Measurements from ENCODE around the gene ABCB11. TPM values are rescaled to one million over a fixed set of nuclear protein-coding genes. Genes with fewer than 3 reads are reported as not detected.

ABCB11 gene
- polyA plus RNA-seq, 1 donor = 5.3 TPM

GRCh38 chr2:168995744-168996143 lies 35.4 kb downstream of the ABCB11 start:
- H3K4me1 ChIP-seq (ENCODE audit: control insufficient read depth, insufficient read depth, low read length) = peaks cover 25% of the 10 kb centered on the region
- no peaks in the 10 kb centered on the region for H3K36me3 ChIP-seq (ENCODE audit: control insufficient read depth, insufficient read depth, low read length)
- no peak for DNase-seq
- H3K27me3 ChIP-seq (ENCODE audit: control insufficient read depth, insufficient read depth, low read length) = no peaks in the 10 kb centered on the region
- H3K9me3 ChIP-seq (ENCODE audit: control insufficient read depth, low read depth, low read length) = no peaks in the 10 kb centered on the region
- WGBS (ENCODE audit: insufficient coverage, low lambda C conversion rate) = 100% methylated on average over 1 of the region's 1 CpG
- no peak overlapping the region for H3K4me3 ChIP-seq (ENCODE audit: low read length)
- no peak overlapping the region for H3K27ac ChIP-seq (ENCODE audit: low read length)

GRCh38 chr2:168993538-168993937 lies 37.6 kb downstream of the ABCB11 start:
- Histone ChIP-seq H3K4me3 (ENCODE audit: low read length) (no peak overlapping the region), H3K27ac (ENCODE audit: low read length) (no peak overlapping the region), H3K9me3 (ENCODE audit: control insufficient read depth, low read depth, low read length) (no peaks in the 10 kb centered on the region), H3K27me3 (ENCODE audit: control insufficient read depth, insufficient read depth, low read length) (no peaks in the 10 kb centered on the region), H3K4me1 (ENCODE audit: control insufficient read depth, insufficient read depth, low read length) (peaks cover 21% of the 10 kb centered on the region), H3K36me3 (ENCODE audit: control insufficient read depth, insufficient read depth, low read length) (no peaks in the 10 kb centered on the region)
- no peak for DNase-seq
- WGBS (ENCODE audit: insufficient coverage, low lambda C conversion rate) = no CpG with 5 or more reads among the region's 3 CpGs

- Histone ChIP-seq H3K4me1 (ENCODE audit: control insufficient read depth, insufficient read depth, low read length) (peaks cover 14% of the 10 kb centered on the region), H3K36me3 (ENCODE audit: control insufficient read depth, insufficient read depth, low read length) (no peaks in the 10 kb centered on the region), H3K4me3 (ENCODE audit: low read length) (no peak overlapping the region), H3K9me3 (ENCODE audit: control insufficient read depth, low read depth, low read length) (no peaks in the 10 kb centered on the region), H3K27ac (ENCODE audit: low read length) (no peak overlapping the region), H3K27me3 (ENCODE audit: control insufficient read depth, insufficient read depth, low read length) (no peaks in the 10 kb centered on the region)
- 80% methylated on average over 1 of the region's 7 CpGs for WGBS (ENCODE audit: insufficient coverage, low lambda C conversion rate)
- peak in 1 of 2 donors; percentile 36 for DNase-seq
These were observed 38.4 kb downstream of the ABCB11 start for GRCh38 chr2:168992591-168993349.

- Histone ChIP-seq H3K27ac (ENCODE audit: low read length) (no peak overlapping the region), H3K4me3 (ENCODE audit: low read length) (no peak overlapping the region), H3K9me3 (ENCODE audit: control insufficient read depth, low read depth, low read length) (no peaks in the 10 kb centered on the region), H3K4me1 (ENCODE audit: control insufficient read depth, insufficient read depth, low read length) (peaks cover 9% of the 10 kb centered on the region), H3K36me3 (ENCODE audit: control insufficient read depth, insufficient read depth, low read length) (no peaks in the 10 kb centered on the region), H3K27me3 (ENCODE audit: control insufficient read depth, insufficient read depth, low read length) (no peaks in the 10 kb centered on the region)
- no CpG with 5 or more reads among the region's 3 CpGs for WGBS (ENCODE audit: insufficient coverage, low lambda C conversion rate)
- peak in 1 of 2 donors; percentile 47 for DNase-seq
These were observed 39.1 kb downstream of the ABCB11 start for GRCh38 chr2:168992026-168992425.

- Histone ChIP-seq H3K4me1 (ENCODE audit: control insufficient read depth, insufficient read depth, low read length) (peaks cover 11% of the 10 kb centered on the region), H3K27me3 (ENCODE audit: control insufficient read depth, insufficient read depth, low read length) (no peaks in the 10 kb centered on the region), H3K4me3 (ENCODE audit: low read length) (no peak overlapping the region), H3K27ac (ENCODE audit: low read length) (no peak overlapping the region), H3K36me3 (ENCODE audit: control insufficient read depth, insufficient read depth, low read length) (no peaks in the 10 kb centered on the region), H3K9me3 (ENCODE audit: control insufficient read depth, low read depth, low read length) (no peaks in the 10 kb centered on the region)
- DNase-seq = no peak
- no CpG with 5 or more reads among the region's 1 CpG for WGBS (ENCODE audit: insufficient coverage, low lambda C conversion rate)
These were observed 42.4 kb downstream of the ABCB11 start for GRCh38 chr2:168988755-168989154.

- H3K9me3 ChIP-seq (ENCODE audit: control insufficient read depth, low read depth, low read length) = peaks cover 2% of the 10 kb centered on the region
- no peak overlapping the region for H3K4me3 ChIP-seq (ENCODE audit: low read length)
- peak overlapping the region; percentile 15 for H3K27ac ChIP-seq (ENCODE audit: low read length)
- H3K27me3 ChIP-seq (ENCODE audit: control insufficient read depth, insufficient read depth, low read length) = no peaks in the 10 kb centered on the region
- H3K4me1 ChIP-seq (ENCODE audit: control insufficient read depth, insufficient read depth, low read length) = peaks cover 8% of the 10 kb centered on the region
- no peaks in the 10 kb centered on the region for H3K36me3 ChIP-seq (ENCODE audit: control insufficient read depth, insufficient read depth, low read length)
- peak in 1 of 2 donors; percentile 32 for DNase-seq
- WGBS (ENCODE audit: insufficient coverage, low lambda C conversion rate) = no CpG with 5 or more reads among the region's 2 CpGs
These were observed 44.7 kb downstream of the ABCB11 start for GRCh38 chr2:168986398-168986943.

GRCh38 chr2:168981651-168982050 lies 49.5 kb downstream of the ABCB11 start:
- no peak for DNase-seq
- H3K4me1 ChIP-seq (ENCODE audit: control insufficient read depth, insufficient read depth, low read length) = peaks cover 6% of the 10 kb centered on the region
- no peak overlapping the region for H3K27ac ChIP-seq (ENCODE audit: low read length)
- no CpG with 5 or more reads among the region's 3 CpGs for WGBS (ENCODE audit: insufficient coverage, low lambda C conversion rate)
- peaks cover 2% of the 10 kb centered on the region for H3K9me3 ChIP-seq (ENCODE audit: control insufficient read depth, low read depth, low read length)
- no peaks in the 10 kb centered on the region for H3K27me3 ChIP-seq (ENCODE audit: control insufficient read depth, insufficient read depth, low read length)
- H3K4me3 ChIP-seq (ENCODE audit: low read length) = no peak overlapping the region
- H3K36me3 ChIP-seq (ENCODE audit: control insufficient read depth, insufficient read depth, low read length) = no peaks in the 10 kb centered on the region

GRCh38 chr2:168978461-168978861 lies 52.7 kb downstream of the ABCB11 start:
- H3K4me1 ChIP-seq (ENCODE audit: control insufficient read depth, insufficient read depth, low read length) = peaks cover 5% of the 10 kb centered on the region
- DNase-seq = no peak
- no CpG with 5 or more reads among the region's 6 CpGs for WGBS (ENCODE audit: insufficient coverage, low lambda C conversion rate)

GRCh38 chr2:168977608-168978007 lies 53.5 kb downstream of the ABCB11 start:
- 100% methylated on average over 1 of the region's 4 CpGs for WGBS (ENCODE audit: insufficient coverage, low lambda C conversion rate)
- no peak for DNase-seq
- H3K27ac ChIP-seq (ENCODE audit: low read length) = no peak overlapping the region
- no peaks in the 10 kb centered on the region for H3K36me3 ChIP-seq (ENCODE audit: control insufficient read depth, insufficient read depth, low read length)
- peaks cover 2% of the 10 kb centered on the region for H3K9me3 ChIP-seq (ENCODE audit: control insufficient read depth, low read depth, low read length)
- no peaks in the 10 kb centered on the region for H3K27me3 ChIP-seq (ENCODE audit: control insufficient read depth, insufficient read depth, low read length)
- H3K4me3 ChIP-seq (ENCODE audit: low read length) = no peak overlapping the region
- peaks cover 5% of the 10 kb centered on the region for H3K4me1 ChIP-seq (ENCODE audit: control insufficient read depth, insufficient read depth, low read length)

More at GRCh38 chr2:168978461-168978861, 52.7 kb downstream of the ABCB11 start:
- H3K4me3 ChIP-seq (ENCODE audit: low read length) = no peak overlapping the region
- no peaks in the 10 kb centered on the region for H3K36me3 ChIP-seq (ENCODE audit: control insufficient read depth, insufficient read depth, low read length)
- H3K27ac ChIP-seq (ENCODE audit: low read length) = no peak overlapping the region
- no peaks in the 10 kb centered on the region for H3K27me3 ChIP-seq (ENCODE audit: control insufficient read depth, insufficient read depth, low read length)
- peaks cover 2% of the 10 kb centered on the region for H3K9me3 ChIP-seq (ENCODE audit: control insufficient read depth, low read depth, low read length)

- peak in 1 of 2 donors; percentile 33 for DNase-seq
- Histone ChIP-seq H3K4me1 (ENCODE audit: control insufficient read depth, insufficient read depth, low read length) (peaks cover 5% of the 10 kb centered on the region), H3K9me3 (ENCODE audit: control insufficient read depth, low read depth, low read length) (no peaks in the 10 kb centered on the region), H3K4me3 (ENCODE audit: low read length) (no peak overlapping the region), H3K27ac (ENCODE audit: low read length) (peak overlapping the region; percentile 28), H3K36me3 (ENCODE audit: control insufficient read depth, insufficient read depth, low read length) (no peaks in the 10 kb centered on the region), H3K27me3 (ENCODE audit: control insufficient read depth, insufficient read depth, low read length) (no peaks in the 10 kb centered on the region)
- 52% methylated on average over 2 of the region's 6 CpGs for WGBS (ENCODE audit: insufficient coverage, low lambda C conversion rate)
These were observed 55.0 kb downstream of the ABCB11 start for GRCh38 chr2:168976034-168976654.
